Colonic mucosa (tissue), 4 donors: ENCODE results near the gene OPCML. TPM values are rescaled to one million over a fixed set of nuclear protein-coding genes. Genes with fewer than 3 reads are reported as not detected.

Experiments
- DNase-seq: peaks from one replicate; pipeline ENCODE4 v3.0.0-alpha.2; 2020
- H3K27ac ChIP-seq: fragments of 200-600 bp; one replicate; pipeline ENCODE4 v1.8.0; 2021
- H3K27me3 ChIP-seq: fragments of 200-600 bp; one replicate; pipeline ENCODE4 v1.8.0; 2021
- H3K36me3 ChIP-seq: fragments of 200-600 bp; one replicate; pipeline ENCODE4 v1.8.0; 2021
- H3K4me1 ChIP-seq: fragments of 200-600 bp; one replicate; pipeline ENCODE4 v1.8.0; 2021; ENCODE audit warnings: mild to moderate bottlenecking
- H3K4me3 ChIP-seq: fragments of 200-600 bp; one replicate; pipeline ENCODE4 v1.8.0; 2021
- H3K9ac ChIP-seq, 2 donors: one replicate each; pipeline ENCODE4 v1.7.0; 2013; ENCODE audit warnings: control low read depth in 2 of 2, low read depth in 2 of 2, low read length in 2 of 2
- H3K9me3 ChIP-seq: fragments of 200-600 bp; one replicate; pipeline ENCODE4 v1.8.0; 2021
- CTCF ChIP-seq: fragments of 200-600 bp; IDR thresholded peaks from one replicate; pipeline ENCODE4 v1.8.0; 2022; ENCODE audit warnings: antibody characterized with exemption, mild to moderate bottlenecking
- intact Hi-C: fragments of 100-400 bp; cut with DNase I; formaldehyde crosslinking; loops from one replicate; pipeline ENCODE4 v1.14.1; 2022
- total RNA-seq, 2 donors: library from RNA; stranded (reverse); fragmentation: NEBNext Ultra II Directional in 1 of 2; extraction: Animal tissue kit (Norgen Biotek cat#: 25700) in 1 of 2; gene quantifications; one replicate each; pipeline ENCODE4 v1.2.1, GENCODE V29; 2021
- donor health status: healthy.
- donor health status: DM: no; HTN: no; CAD: no.
- donor health status: DM: no; HTN: no; CAD: no.

OPCML gene
- total RNA-seq, 2 donors from 2014 or later: 0.08 TPM; not detected in 1

GRCh38 chr11:133337951-133338418 lies 194.3 kb downstream of the OPCML start:
- DNase-seq: no peak
- no peaks in the 10 kb centered on the region for H3K9me3 ChIP-seq
- H3K27me3 ChIP-seq: no peaks in the 10 kb centered on the region
- no peak for TF ChIP-seq CTCF
- intact Hi-C loops: no loop called here
- H3K4me1 ChIP-seq: no peaks in the 10 kb centered on the region
- H3K9ac ChIP-seq: no peak overlapping the region
- H3K27ac ChIP-seq: no peak overlapping the region
- H3K36me3 ChIP-seq: no peaks in the 10 kb centered on the region
- no peak overlapping the region for H3K4me3 ChIP-seq

- Histone ChIP-seq H3K4me3 (no peak overlapping the region), H3K27ac (no peak overlapping the region), H3K36me3 (no peaks in the 10 kb centered on the region), H3K9me3 (no peaks in the 10 kb centered on the region), H3K27me3 (no peaks in the 10 kb centered on the region), H3K4me1 (no peaks in the 10 kb centered on the region), H3K9ac (no peak overlapping the region)
- intact Hi-C loops: no loop called here
- no peak for TF ChIP-seq CTCF
- DNase-seq: no peak
These were observed 195.1 kb downstream of the OPCML start for GRCh38 chr11:133337193-133337592.

GRCh38 chr11:133331031-133331430 lies 201.3 kb downstream of the OPCML start:
- Histone ChIP-seq H3K9me3 (no peaks in the 10 kb centered on the region), H3K4me3 (no peak overlapping the region), H3K27ac (no peak overlapping the region), H3K36me3 (no peaks in the 10 kb centered on the region), H3K27me3 (no peaks in the 10 kb centered on the region), H3K4me1 (no peaks in the 10 kb centered on the region), H3K9ac (no peak overlapping the region)
- no peak for DNase-seq
- no peak for TF ChIP-seq CTCF
- intact Hi-C loops: no loop called here

- Histone ChIP-seq H3K27ac (no peak overlapping the region), H3K9me3 (no peaks in the 10 kb centered on the region), H3K4me1 (no peaks in the 10 kb centered on the region), H3K9ac (no peak overlapping the region), H3K36me3 (no peaks in the 10 kb centered on the region), H3K4me3 (no peak overlapping the region), H3K27me3 (no peaks in the 10 kb centered on the region)
- intact Hi-C loops: no loop called here
- no peak for DNase-seq
- no peak for TF ChIP-seq CTCF
These were observed 205.5 kb downstream of the OPCML start for GRCh38 chr11:133326849-133327248.

GRCh38 chr11:133326332-133326731 lies 206.0 kb downstream of the OPCML start:
- no peak for TF ChIP-seq CTCF
- intact Hi-C loops: no loop called here
- no peak overlapping the region for H3K9ac ChIP-seq
- DNase-seq: no peak
- H3K4me1 ChIP-seq: no peaks in the 10 kb centered on the region
- no peak overlapping the region for H3K27ac ChIP-seq
- H3K4me3 ChIP-seq: no peak overlapping the region
- H3K9me3 ChIP-seq: no peaks in the 10 kb centered on the region
- H3K27me3 ChIP-seq: no peaks in the 10 kb centered on the region
- H3K36me3 ChIP-seq: no peaks in the 10 kb centered on the region

GRCh38 chr11:133325711-133326110 lies 206.6 kb downstream of the OPCML start:
- intact Hi-C loops: no loop called here
- Histone ChIP-seq H3K27ac (no peak overlapping the region), H3K36me3 (no peaks in the 10 kb centered on the region)

More at GRCh38 chr11:133325711-133326110, 206.6 kb downstream of the OPCML start:
- Histone ChIP-seq H3K4me3 (no peak overlapping the region), H3K4me1 (no peaks in the 10 kb centered on the region), H3K27me3 (no peaks in the 10 kb centered on the region), H3K9ac (no peak overlapping the region), H3K9me3 (no peaks in the 10 kb centered on the region)
- DNase-seq: no peak
- no peak for TF ChIP-seq CTCF
